ENCODE results near the gene COBL.

DNA sequence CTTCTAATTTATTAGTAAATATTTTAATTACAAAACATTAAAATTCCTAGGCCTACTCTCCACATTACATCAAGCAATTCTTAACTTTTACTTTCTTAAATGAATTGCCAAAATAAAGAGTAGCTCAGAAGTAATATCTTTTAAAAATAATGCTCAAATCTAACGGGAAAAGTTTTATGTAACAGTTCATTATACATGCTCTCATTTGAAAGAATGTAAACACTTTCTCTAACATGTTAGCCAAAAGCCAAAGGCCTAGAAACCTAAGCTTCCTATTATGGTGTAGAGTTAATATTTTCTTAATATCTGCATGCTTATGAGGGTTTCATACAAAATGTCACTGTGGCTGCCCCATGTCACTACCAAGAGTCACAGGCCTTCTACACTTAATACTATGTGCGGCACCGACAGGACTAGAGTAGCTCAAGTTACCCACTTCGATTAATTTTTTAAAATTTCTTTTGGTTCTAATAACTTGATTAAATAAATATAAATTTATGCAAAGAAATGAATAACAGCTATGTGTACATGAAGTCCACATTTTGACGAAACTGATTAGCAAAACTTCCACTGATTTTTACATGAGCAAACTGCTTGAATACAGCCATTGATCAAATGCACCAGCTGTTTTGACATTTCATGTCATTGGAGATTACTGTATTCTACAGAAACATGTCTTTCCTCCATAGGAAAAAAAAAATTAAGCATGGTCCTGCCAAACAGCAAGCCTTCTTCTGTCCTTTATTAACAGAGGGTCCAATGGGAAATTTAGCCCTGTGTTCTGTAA is 3.5 kb downstream of the COBL start:
- TF ChIP-seq, protein P1, sequence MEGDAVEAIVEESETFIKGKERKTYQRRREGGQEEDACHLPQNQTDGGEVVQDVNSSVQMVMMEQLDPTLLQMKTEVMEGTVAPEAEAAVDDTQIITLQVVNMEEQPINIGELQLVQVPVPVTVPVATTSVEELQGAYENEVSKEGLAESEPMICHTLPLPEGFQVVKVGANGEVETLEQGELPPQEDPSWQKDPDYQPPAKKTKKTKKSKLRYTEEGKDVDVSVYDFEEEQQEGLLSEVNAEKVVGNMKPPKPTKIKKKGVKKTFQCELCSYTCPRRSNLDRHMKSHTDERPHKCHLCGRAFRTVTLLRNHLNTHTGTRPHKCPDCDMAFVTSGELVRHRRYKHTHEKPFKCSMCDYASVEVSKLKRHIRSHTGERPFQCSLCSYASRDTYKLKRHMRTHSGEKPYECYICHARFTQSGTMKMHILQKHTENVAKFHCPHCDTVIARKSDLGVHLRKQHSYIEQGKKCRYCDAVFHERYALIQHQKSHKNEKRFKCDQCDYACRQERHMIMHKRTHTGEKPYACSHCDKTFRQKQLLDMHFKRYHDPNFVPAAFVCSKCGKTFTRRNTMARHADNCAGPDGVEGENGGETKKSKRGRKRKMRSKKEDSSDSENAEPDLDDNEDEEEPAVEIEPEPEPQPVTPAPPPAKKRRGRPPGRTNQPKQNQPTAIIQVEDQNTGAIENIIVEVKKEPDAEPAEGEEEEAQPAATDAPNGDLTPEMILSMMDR (IDR thresholded peaks at IDR 0.05), result no peak
- no peak for TF ChIP-seq EZH2 (IDR thresholded peaks at IDR 0.05)
